GM18520 (cell line): Measurements from ENCODE around the gene FOCAD.

Source experiments
- ATAC-seq: cut with Tn5 transposase; IDR thresholded peaks from one replicate; pipeline ENCODE4 v1.9.1; 2021; ENCODE audit not compliant: unreplicated experiment

Gene FOCAD

GRCh38 chr9:20728493-20729220 is 44.6 kb downstream of the FOCAD start:
- no peak for ATAC-seq

GRCh38 chr9:20729523-20729922 is 45.5 kb downstream of the FOCAD start:
- ATAC-seq: no peak

GRCh38 chr9:20732118-20732517 is 48.1 kb downstream of the FOCAD start:
- ATAC-seq: no peak

- ATAC-seq: no peak
Measured at GRCh38 chr9:20734275-20734674, 50.2 kb downstream of the FOCAD start.

- ATAC-seq: no peak
Measured at GRCh38 chr9:20740304-20740703, 56.2 kb downstream of the FOCAD start.

- no peak for ATAC-seq
Measured at GRCh38 chr9:20740929-20741582, 57.0 kb downstream of the FOCAD start.

GRCh38 chr9:20742833-20743232 is 58.8 kb downstream of the FOCAD start:
- no peak for ATAC-seq

GRCh38 chr9:20744036-20744630 is 60.1 kb downstream of the FOCAD start:
- no peak for ATAC-seq

GRCh38 chr9:20746967-20747366 is 62.9 kb downstream of the FOCAD start:
- ATAC-seq: no peak

GRCh38 chr9:20749496-20750198 is 65.6 kb downstream of the FOCAD start:
- no peak for ATAC-seq

GRCh38 chr9:20753761-20754160 is 69.7 kb downstream of the FOCAD start:
- no peak for ATAC-seq

- no peak for ATAC-seq
Measured at GRCh38 chr9:20754556-20754955, 70.5 kb downstream of the FOCAD start.

- ATAC-seq: no peak
Measured at GRCh38 chr9:20760246-20760891, 76.3 kb downstream of the FOCAD start.

- ATAC-seq: no peak
Measured at GRCh38 chr9:20770947-20771346, 86.9 kb downstream of the FOCAD start.

GRCh38 chr9:20771729-20772128 is 87.7 kb downstream of the FOCAD start:
- ATAC-seq: no peak

GRCh38 chr9:20775683-20776082 is 91.6 kb downstream of the FOCAD start:
- no peak for ATAC-seq

- no peak for ATAC-seq
Measured at GRCh38 chr9:20781092-20781491, 97.0 kb downstream of the FOCAD start.

GRCh38 chr9:20782289-20782688 is 98.2 kb downstream of the FOCAD start:
- no peak for ATAC-seq

- ATAC-seq: no peak
Measured at GRCh38 chr9:20783057-20784038, 99.3 kb downstream of the FOCAD start.

- no peak for ATAC-seq
Measured at GRCh38 chr9:20784196-20784595, 100.1 kb downstream of the FOCAD start.
